ENCODE measurements around the gene C17orf114.

Gene C17orf114

GRCh38 chr17:4808378-4808767, 6.2 kb upstream of the C17orf114 start:
- Mint-ChIP-seq H3K27ac (peak overlapping the region; percentile 62), H3K36me3 (ENCODE audit: low read depth) (peaks cover 4% of the 10 kb centered on the region), H3K4me1 (ENCODE audit: low read depth) (peaks cover 21% of the 10 kb centered on the region), H3K27me3 (no peaks in the 10 kb centered on the region), H3K4me3 (peak overlapping the region; percentile 87), H3K9me3 (no peaks in the 10 kb centered on the region)
- intact Hi-C loops (cut with DNase I, micrococcal nuclease): loop anchor here in 1 of 2 experiments (2.0 to 5.0 kb wide), 2 partner anchors 18 to 74 kb away; no protein-coding TSS in a partner anchor
- CTCF ChIA-PET: interaction anchor here (1.3 kb wide), 1 partner anchor 18 kb away, joined by 7 read pairs; no protein-coding TSS in a partner anchor
- POLR2A ChIA-PET: interaction anchor here (2.6 kb wide), 1 partner anchor 19 kb away, joined by 18 read pairs; the partner anchor contains the start of gene GLTPD2
- peaks cover 12% of the 10 kb centered on the region for H3K4me1 ChIP-seq (ENCODE audit: insufficient read depth, low read length)
- no peak overlapping the region for H3K27ac ChIP-seq (ENCODE audit: low read depth in 1 of 2, low read length in 2 of 2)
- TF ChIP-seq CTCF (IDR thresholded peaks at IDR 0.05): no peak
- ATAC-seq (ENCODE audit: poor library complexity) (no peak), DNase-seq (peak in 1 of 14 experiments; percentile 7)
- H3K36me3 ChIP-seq (ENCODE audit: insufficient read depth, low read length): peaks cover 2% of the 10 kb centered on the region
- H3K4me3 ChIP-seq (ENCODE audit: low read length): no peak overlapping the region
- no peaks in the 10 kb centered on the region for H3K9me3 ChIP-seq (ENCODE audit: control insufficient read depth in 1 of 2, insufficient read depth in 1 of 2, low read length in 2 of 2)
- H3K27me3 ChIP-seq (ENCODE audit: control insufficient read depth in 1 of 2, insufficient read depth in 2 of 2, low read length in 2 of 2): no peaks in the 10 kb centered on the region

GRCh38 chr17:4807605-4808377, 5.7 kb upstream of the C17orf114 start:
- H3K27ac Mint-ChIP-seq: peak overlapping the region; percentile 62

More at GRCh38 chr17:4807605-4808377, 5.7 kb upstream of the C17orf114 start:
- peaks cover 4% of the 10 kb centered on the region for H3K36me3 Mint-ChIP-seq (ENCODE audit: low read depth)
- H3K9me3 Mint-ChIP-seq: no peaks in the 10 kb centered on the region
- peak overlapping the region; percentile 57 for H3K4me3 ChIP-seq (ENCODE audit: low read length)
- peaks cover 2% of the 10 kb centered on the region for H3K36me3 ChIP-seq (ENCODE audit: insufficient read depth, low read length)
- H3K4me1 ChIP-seq (ENCODE audit: insufficient read depth, low read length): peaks cover 12% of the 10 kb centered on the region
- no peaks in the 10 kb centered on the region for H3K27me3 ChIP-seq (ENCODE audit: control insufficient read depth in 1 of 2, insufficient read depth in 2 of 2, low read length in 2 of 2)
- TF ChIP-seq CTCF (IDR thresholded peaks at IDR 0.05): no peak
- peak overlapping the region; percentile 87 for H3K4me3 Mint-ChIP-seq
- peaks cover 21% of the 10 kb centered on the region for H3K4me1 Mint-ChIP-seq (ENCODE audit: low read depth)
- no peaks in the 10 kb centered on the region for H3K9me3 ChIP-seq (ENCODE audit: control insufficient read depth in 1 of 2, insufficient read depth in 1 of 2, low read length in 2 of 2)
- ATAC-seq (ENCODE audit: poor library complexity) (no peak), DNase-seq (no peak)
- intact Hi-C loops (cut with DNase I, micrococcal nuclease): loop anchor here in 1 of 2 experiments (2.0 to 5.0 kb wide), 4 partner anchors 19 to 97 kb away; partner anchors contain the start of genes ARRB2 and MED11
- H3K27me3 Mint-ChIP-seq: no peaks in the 10 kb centered on the region
- H3K27ac ChIP-seq (ENCODE audit: low read depth in 1 of 2, low read length in 2 of 2): no peak overlapping the region
- CTCF ChIA-PET: interaction anchor here (1.3 to 1.6 kb wide), 2 partner anchors 18 to 82 kb away, joined by 3 to 7 read pairs; no protein-coding TSS in a partner anchor
- POLR2A ChIA-PET: interaction anchor here (1.1 to 2.6 kb wide), 4 partner anchors 12 to 81 kb away, joined by 3 to 18 read pairs (median 6); partner anchors contain the start of genes GLTPD2 and PSMB6
